ENCODE measurements around the gene INAVA.
"Not testable (repeated sequence)": the region's sequence is repeated elsewhere in the genome, so short reads cannot be mapped to it uniquely, and the experiment has no call there.

Gene INAVA

GRCh38 chr1:200921571-200922110 lies 26.9 kb downstream of the INAVA start:
- no peak for DNase-seq (ENCODE audit: low read depth)

GRCh38 chr1:200922406-200922805 lies 27.7 kb downstream of the INAVA start:
- DNase-seq (ENCODE audit: low read depth) = no peak

- DNase-seq (ENCODE audit: low read depth) = no peak
Measured at GRCh38 chr1:200923601-200924000, 28.9 kb downstream of the INAVA start.

GRCh38 chr1:200925831-200926230 lies 31.1 kb downstream of the INAVA start:
- DNase-seq (ENCODE audit: low read depth) = peak; percentile 27

- DNase-seq (ENCODE audit: low read depth) = no peak
Measured at GRCh38 chr1:200929530-200930278, 35.0 kb downstream of the INAVA start.

GRCh38 chr1:200930285-200930684 lies 35.6 kb downstream of the INAVA start:
- DNase-seq (ENCODE audit: low read depth) = not testable (repeated sequence)

GRCh38 chr1:200931776-200932175 lies 37.1 kb downstream of the INAVA start:
- DNase-seq (ENCODE audit: low read depth) = no peak

- no peak for DNase-seq (ENCODE audit: low read depth)
Measured at GRCh38 chr1:200934676-200935245, 40.1 kb downstream of the INAVA start.

GRCh38 chr1:200935286-200935962 lies 40.7 kb downstream of the INAVA start:
- not testable (repeated sequence) for DNase-seq (ENCODE audit: low read depth)

- no peak for DNase-seq (ENCODE audit: low read depth)
Measured at GRCh38 chr1:200938955-200939354, 44.3 kb downstream of the INAVA start.

GRCh38 chr1:200945111-200945510 lies 50.4 kb downstream of the INAVA start:
- DNase-seq (ENCODE audit: low read depth) = no peak

- no peak for DNase-seq (ENCODE audit: low read depth)
Measured at GRCh38 chr1:200947059-200947566, 52.4 kb downstream of the INAVA start.

GRCh38 chr1:200949626-200950025 lies 54.9 kb downstream of the INAVA start:
- DNase-seq (ENCODE audit: low read depth) = no peak

GRCh38 chr1:200951016-200951415 lies 56.3 kb downstream of the INAVA start:
- no peak for DNase-seq (ENCODE audit: low read depth)

GRCh38 chr1:200954434-200954833 lies 59.7 kb downstream of the INAVA start:
- DNase-seq (ENCODE audit: low read depth) = no peak

- no peak for DNase-seq (ENCODE audit: low read depth)
Measured at GRCh38 chr1:200958597-200958996, 63.9 kb downstream of the INAVA start.

GRCh38 chr1:200959411-200959921 lies 64.8 kb downstream of the INAVA start:
- no peak for DNase-seq (ENCODE audit: low read depth)

GRCh38 chr1:200960236-200960947 lies 65.7 kb downstream of the INAVA start:
- DNase-seq (ENCODE audit: low read depth) = no peak

GRCh38 chr1:200960948-200961340 lies 66.2 kb downstream of the INAVA start:
- no peak for DNase-seq (ENCODE audit: low read depth)

- DNase-seq (ENCODE audit: low read depth) = not testable (repeated sequence)
Measured at GRCh38 chr1:200962151-200962550, 67.5 kb downstream of the INAVA start.

- no peak for DNase-seq (ENCODE audit: low read depth)
Measured at GRCh38 chr1:200962631-200963030, 67.9 kb downstream of the INAVA start.

GRCh38 chr1:200963076-200963475 lies 68.4 kb downstream of the INAVA start:
- no peak for DNase-seq (ENCODE audit: low read depth)
